ENCODE measurements around the gene SLC16A3. TPM values are rescaled to one million over a fixed set of nuclear protein-coding genes. Genes with fewer than 3 reads are reported as not detected.

SLC16A3 gene
- total and polyA plus RNA-seq, 9 of the 15 experiments (the other 6 are each of a cell fraction or from before 2014, with no cell fraction given) = 0.11 to 5.4 (median 1.2) TPM; not detected in 2

DNA sequence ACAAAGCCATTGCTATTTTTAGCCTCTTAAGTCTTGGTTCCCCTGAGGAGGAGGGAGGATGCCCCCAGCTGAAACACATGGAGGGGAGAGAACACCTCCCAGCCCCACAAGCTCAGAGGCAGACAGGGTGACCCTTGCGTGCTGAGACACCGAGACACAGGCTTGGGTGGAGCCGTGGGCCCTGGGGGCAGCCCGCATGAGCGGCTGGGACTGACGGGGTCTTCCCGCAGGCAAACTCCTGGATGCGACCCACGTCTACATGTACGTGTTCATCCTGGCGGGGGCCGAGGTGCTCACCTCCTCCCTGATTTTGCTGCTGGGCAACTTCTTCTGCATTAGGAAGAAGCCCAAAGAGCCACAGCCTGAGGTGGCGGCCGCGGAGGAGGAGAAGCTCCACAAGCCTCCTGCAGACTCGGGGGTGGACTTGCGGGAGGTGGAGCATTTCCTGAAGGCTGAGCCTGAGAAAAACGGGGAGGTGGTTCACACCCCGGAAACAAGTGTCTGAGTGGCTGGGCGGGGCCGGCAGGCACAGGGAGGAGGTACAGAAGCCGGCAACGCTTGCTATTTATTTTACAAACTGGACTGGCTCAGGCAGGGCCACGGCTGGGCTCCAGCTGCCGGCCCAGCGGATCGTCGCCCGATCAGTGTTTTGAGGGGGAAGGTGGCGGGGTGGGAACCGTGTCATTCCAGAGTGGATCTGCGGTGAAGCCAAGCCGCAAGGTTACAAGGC lies 9.8 kb downstream of the SLC16A3 start (continued):
- TF ChIP-seq CHCHD3 (CRISPR knock-in tag; IDR thresholded peaks at IDR 0.05) = no peak
- TF ChIP-seq RBM15 (IDR thresholded peaks at IDR 0.05; ENCODE audit: insufficient read depth, low read length) = no peak
- no peak for TF ChIP-seq NFXL1 (CRISPR knock-in tag; IDR thresholded peaks at IDR 0.05)
- TF ChIP-seq GABPA (tag; conservative IDR thresholded peaks at IDR 0.05; ENCODE audit: low read depth) = peak; percentile 75
- TF ChIP-seq, protein P1, sequence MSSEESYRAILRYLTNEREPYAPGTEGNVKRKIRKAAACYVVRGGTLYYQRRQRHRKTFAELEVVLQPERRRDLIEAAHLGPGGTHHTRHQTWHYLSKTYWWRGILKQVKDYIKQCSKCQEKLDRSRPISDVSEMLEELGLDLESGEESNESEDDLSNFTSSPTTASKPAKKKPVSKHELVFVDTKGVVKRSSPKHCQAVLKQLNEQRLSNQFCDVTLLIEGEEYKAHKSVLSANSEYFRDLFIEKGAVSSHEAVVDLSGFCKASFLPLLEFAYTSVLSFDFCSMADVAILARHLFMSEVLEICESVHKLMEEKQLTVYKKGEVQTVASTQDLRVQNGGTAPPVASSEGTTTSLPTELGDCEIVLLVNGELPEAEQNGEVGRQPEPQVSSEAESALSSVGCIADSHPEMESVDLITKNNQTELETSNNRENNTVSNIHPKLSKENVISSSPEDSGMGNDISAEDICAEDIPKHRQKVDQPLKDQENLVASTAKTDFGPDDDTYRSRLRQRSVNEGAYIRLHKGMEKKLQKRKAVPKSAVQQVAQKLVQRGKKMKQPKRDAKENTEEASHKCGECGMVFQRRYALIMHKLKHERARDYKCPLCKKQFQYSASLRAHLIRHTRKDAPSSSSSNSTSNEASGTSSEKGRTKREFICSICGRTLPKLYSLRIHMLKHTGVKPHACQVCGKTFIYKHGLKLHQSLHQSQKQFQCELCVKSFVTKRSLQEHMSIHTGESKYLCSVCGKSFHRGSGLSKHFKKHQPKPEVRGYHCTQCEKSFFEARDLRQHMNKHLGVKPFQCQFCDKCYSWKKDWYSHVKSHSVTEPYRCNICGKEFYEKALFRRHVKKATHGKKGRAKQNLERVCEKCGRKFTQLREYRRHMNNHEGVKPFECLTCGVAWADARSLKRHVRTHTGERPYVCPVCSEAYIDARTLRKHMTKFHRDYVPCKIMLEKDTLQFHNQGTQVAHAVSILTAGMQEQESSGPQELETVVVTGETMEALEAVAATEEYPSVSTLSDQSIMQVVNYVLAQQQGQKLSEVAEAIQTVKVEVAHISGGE (CRISPR knock-in tag; IDR thresholded peaks at IDR 0.05) = peak in 1 of 3 experiments; percentile 58; a peak in 2 of 6 replicates
- no peak for TF ChIP-seq E2F3 (CRISPR knock-in tag; IDR thresholded peaks at IDR 0.05)
- TF ChIP-seq ZNF583 (CRISPR knock-in tag; IDR thresholded peaks at IDR 0.05) = 0 out of 2 replicates have a peak, but pooled peaks have one; percentile 26
- peak; percentile 58; the same call in 1 of the 2 replicates for TF ChIP-seq CTBP1 (IDR thresholded peaks at IDR 0.05; ENCODE audit: borderline replicate concordance)
- TF ChIP-seq RBBP5 (IDR thresholded peaks at IDR 0.05; ENCODE audit: borderline replicate concordance, insufficient read depth, low read length, poor library complexity, severe bottlenecking) = peak; percentile 17
- TF ChIP-seq MYNN (IDR thresholded peaks at IDR 0.05) = no peak
- no peak for TF ChIP-seq MYNN (CRISPR knock-in tag; IDR thresholded peaks at IDR 0.05)
- no peak for TF ChIP-seq FOXJ2 (tag; IDR thresholded peaks at IDR 0.05)
- 0 out of 2 replicates have a peak, but pooled peaks have one; percentile 38 for TF ChIP-seq MIER1 (IDR thresholded peaks at IDR 0.05; ENCODE audit: low read depth)
- no peak for TF ChIP-seq DIDO1 (tag; IDR thresholded peaks at IDR 0.05; ENCODE audit: low read depth)
- peak; percentile 65; the same call in 1 of the 2 replicates for TF ChIP-seq SP1 (CRISPR knock-in tag; IDR thresholded peaks at IDR 0.05)
- 0 out of 3 replicates have a peak, but pooled peaks of 1 of the 2 experiments have one; percentile 7 for TF ChIP-seq CBX3 (IDR thresholded peaks at IDR 0.05; ENCODE audit: borderline replicate concordance in 1 of 2, low read length in 2 of 2)
- no peak for TF ChIP-seq RAD21 (CRISPR knock-in tag; conservative IDR thresholded peaks at IDR 0.05 in 1 of 2, IDR thresholded peaks at IDR 0.05 in 1 of 2)
- no peak for TF ChIP-seq DACH1 (IDR thresholded peaks at IDR 0.05; ENCODE audit: partially characterized antibody)
- peak; percentile 82 for TF ChIP-seq KDM5B (IDR thresholded peaks at IDR 0.05; ENCODE audit: insufficient replicate concordance, low read depth, low read length)
- no peak for TF ChIP-seq ZNF212 (CRISPR knock-in tag; IDR thresholded peaks at IDR 0.05)
- TF ChIP-seq PHF8 (IDR thresholded peaks at IDR 0.05; ENCODE audit: borderline replicate concordance, low read length) = peak; percentile 46; the same call in 1 of the 2 replicates
- TF ChIP-seq ZC3H8 (IDR thresholded peaks at IDR 0.05) = no peak
- peak; percentile 86 for TF ChIP-seq EGR1 (conservative IDR thresholded peaks at IDR 0.05)
